ENCODE data around the gene ZNF415. TPM values are rescaled to one million over a fixed set of nuclear protein-coding genes. Genes with fewer than 3 reads are reported as not detected.

The ZNF415 gene
- total and polyA plus RNA-seq, 8 donors: 7.2 to 24.8 (median 23.4) TPM

GRCh38 chr19:53156850-53157249, 24.1 kb upstream of the ZNF415 start:
- H3K27ac ChIP-seq: peak overlapping the region; percentile 26 to 34
- peak overlapping the region in 1 of 2 donors; percentile 64 for H3K4me3 ChIP-seq
- H3K36me3 ChIP-seq: peaks cover 0 to 29% of the 10 kb centered on the region in 2 donors
- intact Hi-C loops (cut with DNase I): no loop called here
- peaks cover 0 to 19% of the 10 kb centered on the region in 2 donors for H3K4me1 ChIP-seq
- DNase-seq (no peak), ATAC-seq (no peak)
- peaks cover 0 to 44% of the 10 kb centered on the region in 2 donors for H3K9me3 ChIP-seq
- H3K27me3 ChIP-seq: no peaks in the 10 kb centered on the region
- TF ChIP-seq CTCF (IDR thresholded peaks at IDR 0.05): no peak

GRCh38 chr19:53147645-53148044, 14.9 kb upstream of the ZNF415 start:
- Histone ChIP-seq H3K4me1 (no peaks in the 10 kb centered on the region), H3K27ac (no peak overlapping the region), H3K9me3 (peaks cover 7 to 92% of the 10 kb centered on the region in 2 donors), H3K36me3 (peaks cover 0 to 91% of the 10 kb centered on the region in 2 donors), H3K4me3 (no peak overlapping the region), H3K27me3 (no peaks in the 10 kb centered on the region)
- no peak for ATAC-seq
- DNase-seq: no peak
- intact Hi-C loops (cut with DNase I): no loop called here
- no peak for TF ChIP-seq CTCF (IDR thresholded peaks at IDR 0.05)

- Histone ChIP-seq H3K27ac (no peak overlapping the region), H3K4me1 (no peaks in the 10 kb centered on the region), H3K27me3 (no peaks in the 10 kb centered on the region), H3K9me3 (peaks cover 0 to 94% of the 10 kb centered on the region in 2 donors), H3K36me3 (peaks cover 0 to 43% of the 10 kb centered on the region in 2 donors), H3K4me3 (no peak overlapping the region)
- no peak for ATAC-seq
- no peak for TF ChIP-seq CTCF (IDR thresholded peaks at IDR 0.05)
- no peak for DNase-seq
- intact Hi-C loops (cut with DNase I): no loop called here
Measured at GRCh38 chr19:53140351-53140750, 7.6 kb upstream of the ZNF415 start.

- Histone ChIP-seq H3K4me1 (peaks cover 6 to 7% of the 10 kb centered on the region in 2 donors), H3K27ac (no peak overlapping the region), H3K4me3 (no peak overlapping the region), H3K36me3 (peaks cover 0 to 9% of the 10 kb centered on the region in 2 donors), H3K27me3 (peaks cover 0 to 7% of the 10 kb centered on the region in 2 donors), H3K9me3 (peaks cover 0 to 84% of the 10 kb centered on the region in 2 donors)
- DNase-seq: no peak
- intact Hi-C loops (cut with DNase I): no loop called here
- ATAC-seq: no peak
- TF ChIP-seq CTCF (IDR thresholded peaks at IDR 0.05): no peak
Measured at GRCh38 chr19:53136432-53136831, 3.7 kb upstream of the ZNF415 start.

- intact Hi-C loops (cut with DNase I): no loop called here
- Histone ChIP-seq H3K36me3 (no peaks in the 10 kb centered on the region), H3K27me3 (peaks cover 0 to 7% of the 10 kb centered on the region in 2 donors), H3K9me3 (peaks cover 0 to 45% of the 10 kb centered on the region in 2 donors), H3K4me1 (peaks cover 6 to 9% of the 10 kb centered on the region in 2 donors), H3K4me3 (peak overlapping the region; percentile 50 to 56), H3K27ac (no peak overlapping the region)
- DNase-seq (no peak), ATAC-seq (peak; percentile 7)
- TF ChIP-seq CTCF (IDR thresholded peaks at IDR 0.05): no peak
Measured at GRCh38 chr19:53131727-53132126, 983 bp downstream of the ZNF415 start.

Data from left lung (tissue), 10 donors.